ENCODE results near the gene VIL1. TPM values are rescaled to one million over a fixed set of nuclear protein-coding genes. Genes with fewer than 3 reads are reported as not detected.

VIL1 gene
- total RNA-seq, 1 experiment from 2014 or later = 0.49 TPM

DNA sequence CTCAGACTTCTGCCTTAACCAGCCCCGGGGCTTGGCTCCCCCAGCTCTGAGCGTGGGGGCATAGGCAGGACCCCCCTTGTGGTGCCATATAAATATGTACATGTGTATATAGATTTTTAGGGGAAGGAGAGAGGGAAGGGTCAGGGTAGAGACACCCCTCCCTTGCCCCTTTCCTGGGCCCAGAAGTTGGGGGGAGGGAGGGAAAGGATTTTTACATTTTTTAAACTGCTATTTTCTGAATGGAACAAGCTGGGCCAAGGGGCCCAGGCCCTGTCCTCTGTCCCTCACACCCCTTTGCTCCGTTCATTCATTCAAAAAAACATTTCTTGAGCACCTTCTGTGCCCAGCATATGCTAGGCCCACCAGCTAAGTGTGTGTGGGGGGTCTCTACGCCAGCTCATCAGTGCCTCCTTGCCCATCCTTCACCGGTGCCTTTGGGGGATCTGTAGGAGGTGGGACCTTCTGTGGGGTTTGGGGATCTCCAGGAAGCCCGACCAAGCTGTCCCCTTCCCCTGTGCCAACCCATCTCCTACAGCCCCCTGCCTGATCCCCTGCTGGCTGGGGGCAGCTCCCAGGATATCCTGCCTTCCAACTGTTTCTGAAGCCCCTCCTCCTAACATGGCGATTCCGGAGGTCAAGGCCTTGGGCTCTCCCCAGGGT lies 13.7 kb upstream of the VIL1 start:
- intact Hi-C loops (cut with micrococcal nuclease) = loop anchor here (5.0 kb wide), 1 partner anchor 442 kb away; no protein-coding TSS in a partner anchor
- Histone ChIP-seq H3K4me1 (ENCODE audit: control insufficient read depth in 1 of 2, insufficient read depth in 2 of 2, low read length in 2 of 2) (peaks cover 25 to 33% of the 10 kb centered on the region in 2 experiments), H3K9me3 (ENCODE audit: control insufficient read depth in 1 of 2, insufficient read depth in 1 of 2, low read depth in 1 of 2, low read length in 2 of 2) (no peaks in the 10 kb centered on the region), H4K20me1 (ENCODE audit: insufficient read depth) (no peaks in the 10 kb centered on the region), H3K27me3 (ENCODE audit: insufficient read depth, low read length) (no peaks in the 10 kb centered on the region), H3K4me3 (replicated peaks in 1 of 2; ENCODE audit: low read depth in 1 of 2, low read length in 2 of 2) (peak overlapping the region in 1 of 2 experiments; percentile 56; a peak in 3 of 4 replicates), H3K79me2 (ENCODE audit: insufficient read depth, low read length) (peaks cover 24% of the 10 kb centered on the region), H3K4me2 (ENCODE audit: low read length) (peak overlapping the region; percentile 96), H3K9me2 (ENCODE audit: insufficient read depth) (no peaks in the 10 kb centered on the region), H2AFZ (ENCODE audit: low read depth, low read length, poor library complexity, severe bottlenecking) (no peak overlapping the region), H3K9ac (ENCODE audit: low read length) (peak overlapping the region; percentile 69), H3K27ac (ENCODE audit: low read depth, low read length) (peak overlapping the region; percentile 90), H3K36me3 (ENCODE audit: control insufficient read depth in 1 of 2, insufficient read depth in 2 of 2, low read length in 2 of 2) (peaks cover 17 to 18% of the 10 kb centered on the region in 2 experiments)
- TF ChIP-seq SRF (IDR thresholded peaks at IDR 0.05; ENCODE audit: low read depth) (no peak), EZH2 (IDR thresholded peaks at IDR 0.05) (no peak), CEBPB (IDR thresholded peaks at IDR 0.05; ENCODE audit: low read depth) (no peak), JUND (IDR thresholded peaks at IDR 0.05) (no peak), SP1 (IDR thresholded peaks at IDR 0.05; ENCODE audit: low read depth) (no peak), YY1 (IDR thresholded peaks at IDR 0.05; ENCODE audit: extremely low read depth, insufficient replicate concordance, low read depth, low read length) (no peak), ELF1 (IDR thresholded peaks at IDR 0.05; ENCODE audit: borderline replicate concordance, low read depth) (no peak)
- TF ChIP-seq, protein P1, sequence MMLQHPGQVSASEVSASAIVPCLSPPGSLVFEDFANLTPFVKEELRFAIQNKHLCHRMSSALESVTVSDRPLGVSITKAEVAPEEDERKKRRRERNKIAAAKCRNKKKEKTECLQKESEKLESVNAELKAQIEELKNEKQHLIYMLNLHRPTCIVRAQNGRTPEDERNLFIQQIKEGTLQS (IDR thresholded peaks at IDR 0.05) = no peak
- RAD21 ChIA-PET (ENCODE audit: low non-redundant PET in 1 of 2, low total read pairs in 2 of 2, uncharacterized antibody in 2 of 2, unreplicated experiment in 2 of 2) = no interaction called here
- BruUV-seq (replicated peaks) = TSS peak; percentile 32
- POLR2A ChIA-PET = no interaction called here
- ATAC-seq = peak; percentile 0; the same call in 1 of the 2 replicates
- CTCF ChIA-PET = interaction anchor here (0.6 to 1.6 kb wide), 2 partner anchors 9 to 348 kb away, joined by 3 to 8 read pairs; no protein-coding TSS in a partner anchor
- DNase-seq (ENCODE audit: low read depth, low spot score) = no peak

DNA sequence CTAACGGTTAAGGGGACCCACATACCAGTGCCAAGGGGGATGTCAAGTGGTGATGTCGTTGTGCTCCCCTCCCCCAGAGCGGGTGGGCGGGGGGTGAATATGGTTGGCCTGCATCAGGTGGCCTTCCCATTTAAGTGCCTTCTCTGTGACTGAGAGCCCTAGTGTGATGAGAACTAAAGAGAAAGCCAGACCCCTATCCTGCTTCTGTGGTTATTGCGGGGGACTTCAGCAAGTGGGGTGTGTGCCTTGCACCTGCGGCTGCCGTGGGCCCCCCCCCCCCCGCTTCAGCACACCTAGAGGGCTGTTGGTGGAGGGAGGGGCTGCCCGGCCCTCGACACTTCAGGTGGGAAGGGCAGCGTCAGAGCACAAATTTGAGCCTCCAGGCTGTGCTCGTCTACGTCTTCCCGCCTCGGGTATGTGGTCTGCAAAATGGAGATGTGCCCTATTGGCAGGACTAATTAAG lies 13.1 kb upstream of the VIL1 start:
- peak overlapping the region; percentile 30 to 56 for H3K4me3 ChIP-seq (replicated peaks in 1 of 2; ENCODE audit: low read depth in 1 of 2, low read length in 2 of 2)
- peak; percentile 42 for ATAC-seq
- no peaks in the 10 kb centered on the region for H3K9me2 ChIP-seq (ENCODE audit: insufficient read depth)
- H3K4me1 ChIP-seq (ENCODE audit: control insufficient read depth in 1 of 2, insufficient read depth in 2 of 2, low read length in 2 of 2) = peaks cover 25 to 33% of the 10 kb centered on the region in 2 experiments
- H2AFZ ChIP-seq (ENCODE audit: low read depth, low read length, poor library complexity, severe bottlenecking) = no peak overlapping the region
- H3K36me3 ChIP-seq (ENCODE audit: control insufficient read depth in 1 of 2, insufficient read depth in 2 of 2, low read length in 2 of 2) = peaks cover 17 to 18% of the 10 kb centered on the region in 2 experiments
- BruUV-seq (replicated peaks) = no TSS peak
- H3K27ac ChIP-seq (ENCODE audit: low read depth, low read length) = peak overlapping the region; percentile 90
- CTCF ChIA-PET = interaction anchor here (0.6 to 1.6 kb wide), 2 partner anchors 9 to 348 kb away, joined by 3 to 8 read pairs; no protein-coding TSS in a partner anchor
- RAD21 ChIA-PET (ENCODE audit: low non-redundant PET in 1 of 2, low total read pairs in 2 of 2, uncharacterized antibody in 2 of 2, unreplicated experiment in 2 of 2) = no interaction called here
- POLR2A ChIA-PET = no interaction called here
- intact Hi-C loops (cut with micrococcal nuclease) = loop anchor here (1.0 to 5.0 kb wide), 3 partner anchors 61 to 442 kb away; no protein-coding TSS in a partner anchor
- peak overlapping the region; percentile 96 for H3K4me2 ChIP-seq (ENCODE audit: low read length)
- TF ChIP-seq, protein P1 (IDR thresholded peaks at IDR 0.05) = no peak
- no peak for TF ChIP-seq ELF1 (IDR thresholded peaks at IDR 0.05; ENCODE audit: borderline replicate concordance, low read depth)
- TF ChIP-seq, protein P2, sequence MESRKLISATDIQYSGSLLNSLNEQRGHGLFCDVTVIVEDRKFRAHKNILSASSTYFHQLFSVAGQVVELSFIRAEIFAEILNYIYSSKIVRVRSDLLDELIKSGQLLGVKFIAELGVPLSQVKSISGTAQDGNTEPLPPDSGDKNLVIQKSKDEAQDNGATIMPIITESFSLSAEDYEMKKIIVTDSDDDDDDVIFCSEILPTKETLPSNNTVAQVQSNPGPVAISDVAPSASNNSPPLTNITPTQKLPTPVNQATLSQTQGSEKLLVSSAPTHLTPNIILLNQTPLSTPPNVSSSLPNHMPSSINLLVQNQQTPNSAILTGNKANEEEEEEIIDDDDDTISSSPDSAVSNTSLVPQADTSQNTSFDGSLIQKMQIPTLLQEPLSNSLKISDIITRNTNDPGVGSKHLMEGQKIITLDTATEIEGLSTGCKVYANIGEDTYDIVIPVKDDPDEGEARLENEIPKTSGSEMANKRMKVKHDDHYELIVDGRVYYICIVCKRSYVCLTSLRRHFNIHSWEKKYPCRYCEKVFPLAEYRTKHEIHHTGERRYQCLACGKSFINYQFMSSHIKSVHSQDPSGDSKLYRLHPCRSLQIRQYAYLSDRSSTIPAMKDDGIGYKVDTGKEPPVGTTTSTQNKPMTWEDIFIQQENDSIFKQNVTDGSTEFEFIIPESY (IDR thresholded peaks at IDR 0.05; ENCODE audit: extremely low read depth, insufficient replicate concordance, low read length) = no peak
- no peak for DNase-seq (ENCODE audit: low read depth, low spot score)
- H4K20me1 ChIP-seq (ENCODE audit: insufficient read depth) = no peaks in the 10 kb centered on the region
- no peaks in the 10 kb centered on the region for H3K9me3 ChIP-seq (ENCODE audit: control insufficient read depth in 1 of 2, insufficient read depth in 1 of 2, low read depth in 1 of 2, low read length in 2 of 2)
- H3K27me3 ChIP-seq (ENCODE audit: insufficient read depth, low read length) = no peaks in the 10 kb centered on the region
- peak overlapping the region; percentile 69 for H3K9ac ChIP-seq (ENCODE audit: low read length)
- H3K79me2 ChIP-seq (ENCODE audit: insufficient read depth, low read length) = peaks cover 19% of the 10 kb centered on the region
